HCEC 1CT (cell line): Measurements from ENCODE around the gene ENDOD1.
A peak's percentile ranks its signal among the peaks of the same experiment; 100 is the strongest.

Experiments used
- DNase-seq: peaks from one replicate; pipeline ENCODE4 v3.0.0-alpha.2; 2017

The ENDOD1 gene

GRCh38 chr11:95144313-95145235 is 54.9 kb downstream of the ENDOD1 start:
- no peak for DNase-seq

- DNase-seq, result no peak
These were observed 55.9 kb downstream of the ENDOD1 start for GRCh38 chr11:95145430-95146060.

- peak; percentile 90 for DNase-seq
These were observed 57.8 kb downstream of the ENDOD1 start for GRCh38 chr11:95147364-95147905.

GRCh38 chr11:95148406-95148805 is 58.8 kb downstream of the ENDOD1 start:
- peak; percentile 25 for DNase-seq

- no peak for DNase-seq
These were observed 59.3 kb downstream of the ENDOD1 start for GRCh38 chr11:95148938-95149337.

- DNase-seq, result no peak
These were observed 60.2 kb downstream of the ENDOD1 start for GRCh38 chr11:95149651-95150364.

GRCh38 chr11:95150956-95151684 is 61.5 kb downstream of the ENDOD1 start:
- DNase-seq, result peak; percentile 87

GRCh38 chr11:95152876-95153856 is 63.5 kb downstream of the ENDOD1 start:
- no peak for DNase-seq

- DNase-seq, result no peak
These were observed 64.2 kb downstream of the ENDOD1 start for GRCh38 chr11:95153857-95154246.

- peak; percentile 34 for DNase-seq
These were observed 64.9 kb downstream of the ENDOD1 start for GRCh38 chr11:95154514-95154913.

- DNase-seq, result no peak
These were observed 65.7 kb downstream of the ENDOD1 start for GRCh38 chr11:95155385-95155784.

GRCh38 chr11:95156133-95156721 is 66.6 kb downstream of the ENDOD1 start:
- no peak for DNase-seq

- DNase-seq, result no peak
These were observed 67.4 kb downstream of the ENDOD1 start for GRCh38 chr11:95156916-95157541.

- no peak for DNase-seq
These were observed 68.2 kb downstream of the ENDOD1 start for GRCh38 chr11:95157824-95158223.

GRCh38 chr11:95161248-95161647 is 71.6 kb downstream of the ENDOD1 start:
- DNase-seq, result no peak

- DNase-seq, result no peak
These were observed 73.5 kb downstream of the ENDOD1 start for GRCh38 chr11:95163106-95163505.

GRCh38 chr11:95165638-95166037 is 76.0 kb downstream of the ENDOD1 start:
- no peak for DNase-seq

GRCh38 chr11:95166781-95167180 is 77.1 kb downstream of the ENDOD1 start:
- no peak for DNase-seq

- no peak for DNase-seq
These were observed 80.6 kb downstream of the ENDOD1 start for GRCh38 chr11:95170294-95170693.

GRCh38 chr11:95175818-95176380 is 86.3 kb downstream of the ENDOD1 start:
- DNase-seq, result no peak
